HepG2 (cell line): ENCODE data around the gene LSR. TPM values are rescaled to one million over a fixed set of nuclear protein-coding genes. Genes with fewer than 3 reads are reported as not detected.

Source experiments
- ATM ChIP-seq: fragments of 450-650 bp; IDR thresholded peaks from 2 replicates; pipeline ENCODE4 v1.7.1; 2017; ENCODE audit warnings: mild to moderate bottlenecking, borderline replicate concordance
- CHD4 ChIP-seq: fragments of 200-600 bp; sonication (generic); IDR thresholded peaks from 2 replicates; pipeline ENCODE4 v1.7.0; 2017; ENCODE audit warnings: mild to moderate bottlenecking, low read length, borderline replicate concordance
- DR1 ChIP-seq: sonication (generic); formaldehyde crosslinking; IDR thresholded peaks from 2 replicates; pipeline ENCODE4 v1.8.0; 2021; ENCODE audit warnings: mild to moderate bottlenecking, missing genetic modification reagents, inconsistent platforms
- FUBP1 ChIP-seq: sonication (generic); formaldehyde crosslinking; IDR thresholded peaks from 2 replicates; pipeline ENCODE4 v1.5.1; 2020; ENCODE audit warnings: missing genetic modification reagents, mild to moderate bottlenecking, borderline replicate concordance
- GFI1 ChIP-seq: sonication (generic); formaldehyde crosslinking; IDR thresholded peaks from 2 replicates; pipeline ENCODE4 v1.5.0; 2020; ENCODE audit warnings: missing genetic modification reagents, mild to moderate bottlenecking, borderline replicate concordance
- KDM5A ChIP-seq: fragments of 200-600 bp; sonication (generic); IDR thresholded peaks from 2 replicates; pipeline ENCODE4 v1.7.0; 2018; ENCODE audit warnings: antibody characterized with exemption, mild to moderate bottlenecking, low read length, borderline replicate concordance
- MAFF ChIP-seq: IDR thresholded peaks from 2 replicates; pipeline ENCODE4 v1.6.1; 2011; ENCODE audit warnings: low read depth, low read length, improper control_type of control experiment
- MXD1 ChIP-seq: sonication (generic); formaldehyde crosslinking; IDR thresholded peaks from 2 replicates; pipeline ENCODE4 v1.4.0; 2020; ENCODE audit warnings: mild to moderate bottlenecking, missing genetic modification reagents
- MYC ChIP-seq: sonication (generic); formaldehyde crosslinking; IDR thresholded peaks from 2 replicates; pipeline ENCODE4 v1.9.0; 2021; ENCODE audit warnings: missing genetic modification reagents, borderline replicate concordance
- NAIF1 ChIP-seq: sonication (generic); formaldehyde crosslinking; IDR thresholded peaks from 2 replicates; pipeline ENCODE4 v1.5.0; 2020; ENCODE audit warnings: mild to moderate bottlenecking, missing genetic modification reagents, borderline replicate concordance
- RARA ChIP-seq: IDR thresholded peaks from 2 replicates; pipeline ENCODE4 v1.6.1; 2016; ENCODE audit warnings: missing genetic modification reagents, missing compliant biosample characterization
- SRSF1 ChIP-seq: fragments of 200-400 bp; formaldehyde crosslinking; optimal IDR thresholded peaks from 2 replicates; pipeline ENCODE3; 2017; ENCODE audit warnings: mild to moderate bottlenecking, low read depth, low read length, moderate library complexity
- SSRP1 ChIP-seq: IDR thresholded peaks from 2 replicates; pipeline ENCODE4 v1.6.1; 2016; ENCODE audit warnings: control low read depth
- STAG1 ChIP-seq: sonication (generic); formaldehyde crosslinking; IDR thresholded peaks from 2 replicates; pipeline ENCODE4 v1.4.0; 2020; ENCODE audit warnings: missing genetic modification reagents
- SYNCRIP ChIP-seq: fragments of 200-400 bp; formaldehyde crosslinking; IDR thresholded peaks from 2 replicates; pipeline ENCODE4 v1.6.1; 2018; ENCODE audit warnings: mild to moderate bottlenecking, low read depth, low read length; ENCODE audit not compliant: insufficient read depth
- TMF1 ChIP-seq: sonication (generic); formaldehyde crosslinking; IDR thresholded peaks from 2 replicates; pipeline ENCODE4 v1.8.1; 2022; ENCODE audit warnings: low read depth, missing genetic modification reagents
- ZNF121 ChIP-seq: sonication (generic); formaldehyde crosslinking; IDR thresholded peaks from 2 replicates; pipeline ENCODE4 v1.5.0; 2020; ENCODE audit warnings: mild to moderate bottlenecking, missing genetic modification reagents
- ZNF333 ChIP-seq: sonication (generic); formaldehyde crosslinking; IDR thresholded peaks from 2 replicates; pipeline ENCODE4 v1.4.0; 2020; ENCODE audit warnings: mild to moderate bottlenecking, missing genetic modification reagents, borderline replicate concordance
- ZNF574 ChIP-seq: sonication (generic); formaldehyde crosslinking; IDR thresholded peaks from 2 replicates; pipeline ENCODE4 v1.4.0; 2020; ENCODE audit warnings: missing genetic modification reagents
- ZNF644 ChIP-seq: IDR thresholded peaks from 2 replicates; pipeline ENCODE4 v1.6.1; 2016; ENCODE audit warnings: low read depth
- ZNF790 ChIP-seq: sonication (generic); formaldehyde crosslinking; IDR thresholded peaks from 2 replicates; pipeline ENCODE4 v1.8.0; 2022; ENCODE audit warnings: missing genetic modification reagents, mild to moderate bottlenecking, borderline replicate concordance
- ZSCAN20 ChIP-seq: sonication (generic); formaldehyde crosslinking; IDR thresholded peaks from 2 replicates; pipeline ENCODE4 v1.4.0; 2020; ENCODE audit warnings: missing genetic modification reagents, mild to moderate bottlenecking, borderline replicate concordance
- ZSCAN31 ChIP-seq: sonication (generic); formaldehyde crosslinking; IDR thresholded peaks from 2 replicates; pipeline ENCODE4 v1.5.0; 2020; ENCODE audit warnings: low read depth, mild to moderate bottlenecking, missing genetic modification reagents
- ZUFSP ChIP-seq: sonication (generic); formaldehyde crosslinking; IDR thresholded peaks from 2 replicates; pipeline ENCODE4 v1.9.0; 2021; ENCODE audit warnings: missing genetic modification reagents, mild to moderate bottlenecking, borderline replicate concordance
- polyA plus RNA-seq, 8 experiments: library from polyadenylated mRNA; depleted of rRNA in 3 of 8; stranded (reverse) in 7 of 8; unstranded in 1 of 8; fragments of >200 nt; fragmentation: Illumina TruSeq in 4 of 8; extraction: Trizol in 4 of 8; gene quantifications; 2 replicates each; pipeline versions ENCODE4 v1.2.1 to v1.2.3, GENCODE V29; 2011 to 2016; ENCODE audit warnings: low read depth in 4 of 8, missing spikeins in 1 of 8, mixed read lengths in 1 of 8; ENCODE audit not compliant: insufficient read depth in 1 of 8
- total RNA-seq, 5 experiments: library from RNA; depleted of rRNA; stranded (reverse); fragments of >200 nt; fragmentation: Illumina TruSeq; extraction: Trizol; gene quantifications; 2 replicates each; pipeline ENCODE4 v1.2.3, GENCODE V29; 2016; ENCODE audit warnings: low read depth in 1 of 5

The LSR gene
- total and polyA plus RNA-seq, 2 of the 13 experiments (the other 11 are each of a cell fraction or from before 2014, with no cell fraction given), result 29.2 to 79.2 TPM

- TF ChIP-seq MXD1 (CRISPR knock-in tag) (no peak; the same call in 1 of the 2 replicates), DR1 (CRISPR knock-in tag) (no peak), MAFF (no peak), GFI1 (no peak), ZNF644 (CRISPR knock-in tag) (no peak), ZSCAN20 (CRISPR knock-in tag) (peak; percentile 73; the same call in 1 of the 2 replicates), ZSCAN31 (CRISPR knock-in tag) (no peak), CHD4 (no peak), STAG1 (CRISPR knock-in tag) (peak; percentile 82), ZNF333 (CRISPR knock-in tag) (no peak), TMF1 (CRISPR knock-in tag) (no peak), ZNF574 (CRISPR knock-in tag) (no peak), SRSF1 (no peak), KDM5A (no peak), SYNCRIP (no peak), NAIF1 (no peak), ZNF790 (no peak), SSRP1 (no peak), ZNF121 (0 out of 2 replicates have a peak, but pooled peaks have one; percentile 5), ZUFSP (no peak), RARA (CRISPR knock-in tag) (no peak; the same call in 1 of the 2 replicates), FUBP1 (CRISPR knock-in tag) (no peak), MYC (CRISPR knock-in tag) (peak; percentile 76; the same call in 1 of the 2 replicates), ATM (no peak)
Measured at GRCh38 chr19:35247526-35248309, 1.1 kb upstream of the LSR start (continued).
